Mucosa of descending colon (tissue), 3 donors: Measurements from ENCODE around the gene HEXIM1. TPM values are rescaled to one million over a fixed set of nuclear protein-coding genes. Genes with fewer than 3 reads are reported as not detected.

Experiments
- ATAC-seq: fragments of 200-7000 bp; cut with Tn5 transposase; one replicate; pipeline ENCODE4 v1.9.1; 2020; ENCODE audit warnings: mild to moderate bottlenecking, moderate library complexity
- DNase-seq, 3 donors: peaks; one replicate each; pipeline ENCODE4 v3.0.0-alpha.2; 2020
- H3K36me3 ChIP-seq: fragments of 200-600 bp; one replicate; pipeline ENCODE4 v1.8.0; 2021; ENCODE audit warnings: low read depth, mild to moderate bottlenecking
- H3K4me1 ChIP-seq: fragments of 200-600 bp; one replicate; pipeline ENCODE4 v1.8.0; 2021; ENCODE audit warnings: low read depth, mild to moderate bottlenecking
- H3K4me3 ChIP-seq: fragments of 200-600 bp; one replicate; pipeline ENCODE4 v1.8.0; 2021; ENCODE audit warnings: mild to moderate bottlenecking
- H3K9me3 ChIP-seq: fragments of 200-600 bp; one replicate; pipeline ENCODE4 v1.8.0; 2021; ENCODE audit warnings: mild to moderate bottlenecking
- CTCF ChIP-seq: fragments of 200-600 bp; IDR thresholded peaks from one replicate; pipeline ENCODE4 v1.8.0; 2022; ENCODE audit warnings: antibody characterized with exemption, mild to moderate bottlenecking
- intact Hi-C, 2 donors: fragments of 100-400 bp; cut with DNase I in 1 of 2; cut with micrococcal nuclease in 1 of 2; formaldehyde crosslinking; loops; one replicate each; pipeline versions ENCODE4 v1.11.0 to v1.11.1; 2022; cut with DNase I, micrococcal nuclease
- total RNA-seq, 3 donors: library from RNA; stranded (reverse); fragmentation: NEBNext Ultra II Directional in 2 of 3; extraction: Animal tissue kit (Norgen Biotek cat#: 25700) in 2 of 3; gene quantifications; one replicate each; pipeline versions ENCODE4 v1.2.1 to v1.2.4, GENCODE V29; 2021 to 2023
- donor health status: DM: no; HTN: no; CAD: no; lungs with moderate emphysema.
- donor health status: DM: no; HTN: no; CAD: no.
- donor health status: DM: no; HTN: yes; CAD: no.

The HEXIM1 gene
- total RNA-seq, 3 donors from 2014 or later, result 36.7 to 98.2 (median 37.0) TPM

GRCh38 chr17:45115015-45115625 lies 33.2 kb upstream of the HEXIM1 start:
- no peak for ATAC-seq
- Histone ChIP-seq H3K4me1 (no peaks in the 10 kb centered on the region), H3K4me3 (no peak overlapping the region), H3K9me3 (no peaks in the 10 kb centered on the region), H3K36me3 (peaks cover 4% of the 10 kb centered on the region)
- DNase-seq, result no peak
- intact Hi-C loops, result loop anchor here in 1 of 2 donors (10.0 kb wide), 1 partner anchor 190 kb away; no protein-coding TSS in a partner anchor
- TF ChIP-seq CTCF, result no peak

- Histone ChIP-seq H3K9me3 (no peaks in the 10 kb centered on the region), H3K4me3 (no peak overlapping the region), H3K36me3 (peaks cover 4% of the 10 kb centered on the region), H3K4me1 (no peaks in the 10 kb centered on the region)
- ATAC-seq (no peak), DNase-seq (no peak)
- TF ChIP-seq CTCF, result no peak
- intact Hi-C loops, result loop anchor here in 1 of 2 donors (10.0 kb wide), 1 partner anchor 191 kb away; no protein-coding TSS in a partner anchor
Measured at GRCh38 chr17:45115871-45116270, 32.4 kb upstream of the HEXIM1 start.

GRCh38 chr17:45116434-45117016 lies 31.8 kb upstream of the HEXIM1 start:
- Histone ChIP-seq H3K4me1 (no peaks in the 10 kb centered on the region), H3K9me3 (no peaks in the 10 kb centered on the region), H3K4me3 (no peak overlapping the region), H3K36me3 (peaks cover 4% of the 10 kb centered on the region)
- no peak for TF ChIP-seq CTCF
- ATAC-seq (no peak), DNase-seq (no peak)
- intact Hi-C loops, result loop anchor here in 1 of 2 donors (10.0 kb wide), 1 partner anchor 192 kb away; no protein-coding TSS in a partner anchor

- ATAC-seq (no peak), DNase-seq (no peak)
- TF ChIP-seq CTCF, result no peak
- intact Hi-C loops, result loop anchor here in 1 of 2 donors (10.0 kb wide), 1 partner anchor 193 kb away; no protein-coding TSS in a partner anchor
- Histone ChIP-seq H3K9me3 (no peaks in the 10 kb centered on the region), H3K36me3 (peaks cover 4% of the 10 kb centered on the region), H3K4me3 (no peak overlapping the region), H3K4me1 (peaks cover 4% of the 10 kb centered on the region)
Measured at GRCh38 chr17:45117334-45117733, 30.9 kb upstream of the HEXIM1 start.

GRCh38 chr17:45117848-45118646 lies 30.2 kb upstream of the HEXIM1 start:
- no peak for DNase-seq
- Histone ChIP-seq H3K4me1 (peaks cover 8% of the 10 kb centered on the region), H3K4me3 (no peak overlapping the region), H3K9me3 (no peaks in the 10 kb centered on the region), H3K36me3 (peaks cover 4% of the 10 kb centered on the region)
- no peak for ATAC-seq
- TF ChIP-seq CTCF, result no peak
- intact Hi-C loops, result loop anchor here in 1 of 2 donors (10.0 kb wide), 1 partner anchor 193 kb away; no protein-coding TSS in a partner anchor
